Activated CD4-positive, CD25-positive, alpha-beta regulatory T cell treated with anti-CD3 and anti-CD28 coated beads, Interleukin-2, amount 50 U/mL, for 24 hours (primary cell): ENCODE data around the gene RBFOX1.

Experiments used
- ATAC-seq, 2 donors: fragments of 150-1000 bp; cut with Tn5 transposase; one replicate each; pipeline ENCODE4 v1.10.0; 2021; ENCODE audit warnings: mild to moderate bottlenecking in 1 of 2, moderate library complexity in 1 of 2

Gene RBFOX1

GRCh38 chr16:7335991-7336634 is 3.5 kb downstream of the RBFOX1 start:
- no peak for ATAC-seq

- ATAC-seq = no peak
Measured at GRCh38 chr16:7336742-7337141, 4.1 kb downstream of the RBFOX1 start.

- no peak for ATAC-seq
Measured at GRCh38 chr16:7338826-7339225, 6.2 kb downstream of the RBFOX1 start.

- no peak for ATAC-seq
Measured at GRCh38 chr16:7339700-7340099, 7.1 kb downstream of the RBFOX1 start.

- no peak for ATAC-seq
Measured at GRCh38 chr16:7340938-7341337, 8.3 kb downstream of the RBFOX1 start.

- ATAC-seq = no peak
Measured at GRCh38 chr16:7342598-7342997, 10.0 kb downstream of the RBFOX1 start.

GRCh38 chr16:7343243-7343642 is 10.6 kb downstream of the RBFOX1 start:
- ATAC-seq = no peak

GRCh38 chr16:7344830-7345780 is 12.5 kb downstream of the RBFOX1 start:
- no peak for ATAC-seq

GRCh38 chr16:7350806-7351205 is 18.2 kb downstream of the RBFOX1 start:
- ATAC-seq = no peak

GRCh38 chr16:7351610-7352510 is 19.2 kb downstream of the RBFOX1 start:
- no peak for ATAC-seq

- ATAC-seq = no peak
Measured at GRCh38 chr16:7355758-7356157, 23.1 kb downstream of the RBFOX1 start.

GRCh38 chr16:7361416-7362129 is 28.9 kb downstream of the RBFOX1 start:
- no peak for ATAC-seq

GRCh38 chr16:7362231-7362630 is 29.6 kb downstream of the RBFOX1 start:
- ATAC-seq = no peak

- no peak for ATAC-seq
Measured at GRCh38 chr16:7363422-7364417, 31.1 kb downstream of the RBFOX1 start.

GRCh38 chr16:7366041-7366440 is 33.4 kb downstream of the RBFOX1 start:
- ATAC-seq = no peak

GRCh38 chr16:7366993-7367880 is 34.6 kb downstream of the RBFOX1 start:
- ATAC-seq = no peak

- ATAC-seq = no peak
Measured at GRCh38 chr16:7369204-7369603, 36.6 kb downstream of the RBFOX1 start.

- no peak for ATAC-seq
Measured at GRCh38 chr16:7372095-7372494, 39.5 kb downstream of the RBFOX1 start.

- ATAC-seq = no peak
Measured at GRCh38 chr16:7373776-7374175, 41.1 kb downstream of the RBFOX1 start.

GRCh38 chr16:7374614-7375174 is 42.0 kb downstream of the RBFOX1 start:
- no peak for ATAC-seq
